A673 (cell line): Measurements from ENCODE around the gene SCYL1.

Experiments
- EZH2 ChIP-seq: fragments of 200-600 bp; sonication (generic); IDR thresholded peaks from 2 replicates; pipeline ENCODE4 v1.6.1; 2017; ENCODE audit warnings: borderline replicate concordance, low read depth, mild to moderate bottlenecking, mixed read lengths, antibody characterized with exemption, low read length; ENCODE audit not compliant: poor library complexity, severe bottlenecking
- TF ChIP-seq, protein P1 (sequence below): fragments of 300-800, 200-600 bp; sonication (generic); conservative IDR thresholded peaks from 2 replicates; pipeline ENCODE4 v1.5.1; 2017; ENCODE audit warnings: low read depth, mild to moderate bottlenecking, antibody characterized with exemption, low read length, moderate library complexity, mixed read lengths

- TF ChIP-seq, protein P1, sequence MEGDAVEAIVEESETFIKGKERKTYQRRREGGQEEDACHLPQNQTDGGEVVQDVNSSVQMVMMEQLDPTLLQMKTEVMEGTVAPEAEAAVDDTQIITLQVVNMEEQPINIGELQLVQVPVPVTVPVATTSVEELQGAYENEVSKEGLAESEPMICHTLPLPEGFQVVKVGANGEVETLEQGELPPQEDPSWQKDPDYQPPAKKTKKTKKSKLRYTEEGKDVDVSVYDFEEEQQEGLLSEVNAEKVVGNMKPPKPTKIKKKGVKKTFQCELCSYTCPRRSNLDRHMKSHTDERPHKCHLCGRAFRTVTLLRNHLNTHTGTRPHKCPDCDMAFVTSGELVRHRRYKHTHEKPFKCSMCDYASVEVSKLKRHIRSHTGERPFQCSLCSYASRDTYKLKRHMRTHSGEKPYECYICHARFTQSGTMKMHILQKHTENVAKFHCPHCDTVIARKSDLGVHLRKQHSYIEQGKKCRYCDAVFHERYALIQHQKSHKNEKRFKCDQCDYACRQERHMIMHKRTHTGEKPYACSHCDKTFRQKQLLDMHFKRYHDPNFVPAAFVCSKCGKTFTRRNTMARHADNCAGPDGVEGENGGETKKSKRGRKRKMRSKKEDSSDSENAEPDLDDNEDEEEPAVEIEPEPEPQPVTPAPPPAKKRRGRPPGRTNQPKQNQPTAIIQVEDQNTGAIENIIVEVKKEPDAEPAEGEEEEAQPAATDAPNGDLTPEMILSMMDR: no peak
- TF ChIP-seq EZH2: no peak
These were observed 20.0 kb upstream of the SCYL1 start for GRCh38 chr11:65504674-65505465.
